CD14-positive monocyte (primary cell): ENCODE results near the gene CNOT4. TPM values are rescaled to one million over a fixed set of nuclear protein-coding genes. Genes with fewer than 3 reads are reported as not detected.

ENCODE experiments used
- DNase-seq, 3 donors: peaks; one replicate each; pipeline ENCODE4 v3.0.0-alpha.2; 2011 to 2022
- H2AFZ ChIP-seq: 2 replicates; pipeline ENCODE4 v1.6.0; 2012; ENCODE audit warnings: mild to moderate bottlenecking, low read depth, low read length, inconsistent platforms; ENCODE audit not compliant: insufficient read depth, poor library complexity, severe bottlenecking
- H3K27ac ChIP-seq, 2 donors: 1 replicate in 1 of 2; 2 replicates in 1 of 2; pipeline ENCODE4 v1.5.1; 2012 to 2013; ENCODE audit warnings: low read length in 2 of 2, control low read depth in 1 of 2, inconsistent platforms in 1 of 2, low read depth in 1 of 2, mild to moderate bottlenecking in 1 of 2
- H3K27me3 ChIP-seq, 2 donors: one replicate each; pipeline versions ENCODE4 v1.6.0 to v1.6.1; 2011 to 2013; ENCODE audit warnings: low read length in 2 of 2; ENCODE audit not compliant: control insufficient read depth in 2 of 2, insufficient read depth in 2 of 2
- H3K36me3 ChIP-seq, 2 donors: replicated peaks in 1 of 2; 1 replicate in 1 of 2; 2 replicates in 1 of 2; pipeline versions ENCODE4 v1.5.1 to v1.6.1; 2012 to 2013; ENCODE audit warnings: low read length in 2 of 2, control low read depth in 1 of 2, inconsistent platforms in 1 of 2, mild to moderate bottlenecking in 1 of 2; ENCODE audit not compliant: insufficient read depth in 2 of 2, control insufficient read depth in 1 of 2
- H3K4me1 ChIP-seq, 2 donors: 1 replicate in 1 of 2; 2 replicates in 1 of 2; pipeline versions ENCODE4 v1.5.1 to v1.6.1; 2012 to 2013; ENCODE audit warnings: low read length in 2 of 2, control low read depth in 1 of 2, inconsistent platforms in 1 of 2, mild to moderate bottlenecking in 1 of 2, moderate library complexity in 1 of 2; ENCODE audit not compliant: insufficient read depth in 2 of 2, control insufficient read depth in 1 of 2
- H3K4me2 ChIP-seq: replicated peaks from 2 replicates; pipeline ENCODE3; 2012; ENCODE audit warnings: low read length, moderate library complexity, mild to moderate bottlenecking; ENCODE audit not compliant: poor library complexity, severe bottlenecking; ENCODE audit errors: extremely low read depth
- H3K4me3 ChIP-seq, 3 experiments: fragments of 200-600 bp in 1 of 3; sonication (generic) in 1 of 3; replicated peaks in 1 of 3; 1 replicate in 2 of 3; 2 replicates in 1 of 3; pipeline ENCODE4 v1.5.1; 2011 to 2013; ENCODE audit warnings: low read length in 3 of 3, mild to moderate bottlenecking in 3 of 3, control low read depth in 2 of 3, low read depth in 2 of 3, inconsistent platforms in 1 of 3, moderate library complexity in 1 of 3
- H3K79me2 ChIP-seq: 2 replicates; pipeline ENCODE4 v1.6.0; 2012; ENCODE audit warnings: mild to moderate bottlenecking, control low read depth, inconsistent platforms, low read length, moderate library complexity; ENCODE audit not compliant: insufficient read depth
- H3K9ac ChIP-seq: 2 replicates; pipeline ENCODE4 v1.6.0; 2017; ENCODE audit warnings: low read length, mild to moderate bottlenecking; ENCODE audit not compliant: insufficient read depth, poor library complexity, severe bottlenecking
- H3K9me3 ChIP-seq, 2 donors: replicated peaks in 1 of 2; 1 replicate in 1 of 2; 2 replicates in 1 of 2; pipeline versions ENCODE4 v1.5.1 to v1.6.1; 2012 to 2013; ENCODE audit warnings: low read length in 2 of 2, control low read depth in 1 of 2; ENCODE audit not compliant: control insufficient read depth in 1 of 2, insufficient read depth in 1 of 2
- H4K20me1 ChIP-seq: 2 replicates; pipeline ENCODE4 v1.6.0; 2012; ENCODE audit warnings: mild to moderate bottlenecking, low read length, control low read depth, moderate library complexity; ENCODE audit not compliant: insufficient read depth
- H3K27ac Mint-ChIP-seq, 7 donors: one replicate each; pipeline ENCODE4 v1.8.0; 2020; ENCODE audit warnings: mild to moderate bottlenecking in 7 of 7, mixed read lengths in 7 of 7, moderate library complexity in 6 of 7, inconsistent platforms in 2 of 7
- H3K27me3 Mint-ChIP-seq, 3 donors: one replicate each; pipeline ENCODE4 v1.8.0; 2021 to 2022; ENCODE audit warnings: low read depth in 3 of 3, mild to moderate bottlenecking in 3 of 3, mixed read lengths in 3 of 3, moderate library complexity in 3 of 3, inconsistent platforms in 1 of 3
- H3K36me3 Mint-ChIP-seq, 2 donors: one replicate each; pipeline ENCODE4 v1.8.0; 2020; ENCODE audit warnings: mixed read lengths in 2 of 2, inconsistent platforms in 1 of 2, mild to moderate bottlenecking in 1 of 2
- H3K4me1 Mint-ChIP-seq: one replicate; pipeline ENCODE4 v1.8.0; 2020; ENCODE audit warnings: mild to moderate bottlenecking, mixed read lengths
- H3K4me3 Mint-ChIP-seq, 2 donors: one replicate each; pipeline ENCODE4 v1.8.0; 2020; ENCODE audit warnings: mild to moderate bottlenecking in 2 of 2, mixed read lengths in 2 of 2, moderate library complexity in 1 of 2
- H3K9me3 Mint-ChIP-seq, 7 donors: one replicate each; pipeline ENCODE4 v1.8.0; 2020 to 2022; ENCODE audit warnings: mixed read lengths in 7 of 7, mild to moderate bottlenecking in 6 of 7, moderate library complexity in 6 of 7, inconsistent platforms in 2 of 7
- CTCF ChIP-seq: fragments of 200-600 bp; IDR thresholded peaks from one replicate; pipeline ENCODE4 v1.8.0; 2022; ENCODE audit warnings: antibody characterized with exemption, mild to moderate bottlenecking
- WGBS: methylation state at CpG from one replicate; pipeline ENCODE4 v1.1.5; 2013; ENCODE audit warnings: missing lambda C conversion rate; ENCODE audit not compliant: insufficient coverage; 5-methylcytosine and 5-hydroxymethylcytosine counted together
- intact Hi-C, 2 donors: fragments of 100-400 bp; cut with micrococcal nuclease; formaldehyde crosslinking; loops; one replicate each; pipeline versions ENCODE4 v1.15.0 to v1.15.1; 2023
- polyA plus RNA-seq, 3 donors: library from polyadenylated mRNA; depleted of rRNA in 1 of 3; unstranded in 2 of 3; stranded (reverse) in 1 of 3; fragments of 300-500 nt in 2 of 3; fragments of >200 nt in 1 of 3; fragmentation: Illumina TruSeq in 2 of 3; gene quantifications; 1 replicate in 2 of 3; 2 replicates in 1 of 3; pipeline ENCODE4 v1.2.3, GENCODE V29; 2012 to 2021

Gene CNOT4
- polyA plus RNA-seq, 3 donors, result 4.3 to 7.9 (median 6.3) TPM

- no peak overlapping the region for H3K4me3 Mint-ChIP-seq
- H3K9ac ChIP-seq, result no peak overlapping the region
- H3K36me3 ChIP-seq, result peaks cover 0 to 12% of the 10 kb centered on the region in 2 donors
- no peaks in the 10 kb centered on the region for H3K4me1 ChIP-seq
- no peak overlapping the region for H2AFZ ChIP-seq
- peak overlapping the region in 2 of 7 donors; percentile 18 to 50 for H3K27ac Mint-ChIP-seq
- H3K27me3 Mint-ChIP-seq, result no peaks in the 10 kb centered on the region
- H3K27ac ChIP-seq, result no peak overlapping the region
- no peaks in the 10 kb centered on the region for H3K79me2 ChIP-seq
- no peaks in the 10 kb centered on the region for H3K9me3 ChIP-seq
- H3K9me3 Mint-ChIP-seq, result no peaks in the 10 kb centered on the region
- no peaks in the 10 kb centered on the region for H3K27me3 ChIP-seq
- TF ChIP-seq CTCF, result no peak
- H3K4me3 ChIP-seq, result no peak overlapping the region
- H3K36me3 Mint-ChIP-seq, result peaks cover 9 to 26% of the 10 kb centered on the region in 2 donors
- H3K4me2 ChIP-seq, result no peak overlapping the region
- no peaks in the 10 kb centered on the region for H3K4me1 Mint-ChIP-seq
- H4K20me1 ChIP-seq, result no peaks in the 10 kb centered on the region
- intact Hi-C loops, result no loop called here
- DNase-seq, result no peak
Measured at GRCh38 chr7:135369405-135369804, 140.5 kb downstream of the CNOT4 start.

GRCh38 chr7:135368416-135369186 lies 141.3 kb downstream of the CNOT4 start:
- Histone ChIP-seq H3K27me3 (no peaks in the 10 kb centered on the region), H2AFZ (no peak overlapping the region), H3K27ac (no peak overlapping the region), H3K4me3 (no peak overlapping the region), H3K9ac (no peak overlapping the region), H3K4me2 (no peak overlapping the region), H4K20me1 (no peaks in the 10 kb centered on the region), H3K9me3 (no peaks in the 10 kb centered on the region), H3K79me2 (no peaks in the 10 kb centered on the region), H3K4me1 (no peaks in the 10 kb centered on the region), H3K36me3 (peaks cover 0 to 15% of the 10 kb centered on the region in 2 donors)
- intact Hi-C loops, result no loop called here
- Mint-ChIP-seq H3K27me3 (no peaks in the 10 kb centered on the region), H3K4me3 (no peak overlapping the region), H3K36me3 (peaks cover 12 to 26% of the 10 kb centered on the region in 2 donors), H3K27ac (no peak overlapping the region), H3K9me3 (no peaks in the 10 kb centered on the region), H3K4me1 (no peaks in the 10 kb centered on the region)
- WGBS, result no CpG with 5 or more reads among the region's 5 CpGs
- TF ChIP-seq CTCF, result no peak
- no peak for DNase-seq
